Bronchial epithelial cell (primary cell): Measurements from ENCODE around the gene PTPRE. TPM values are rescaled to one million over a fixed set of nuclear protein-coding genes. Genes with fewer than 3 reads are reported as not detected.
A peak's percentile ranks its signal among the peaks of the same experiment; 100 is the strongest.

ENCODE experiments used
- DNase-seq: peaks from one replicate; pipeline ENCODE4 v3.0.0-alpha.2; 2010; ENCODE audit warnings: low read depth
- FAIRE-seq: peaks from 2 replicates; lab custom pipeline; 2011; peaks lifted over from hg19 to GRCh38; lab: Jason Lieb, UNC
- H3K27me3 ChIP-seq: 2 replicates; pipeline ENCODE4 v1.5.1; 2011; ENCODE audit warnings: low read length; ENCODE audit not compliant: control insufficient read depth, insufficient read depth
- H3K36me3 ChIP-seq: 2 replicates; pipeline ENCODE4 v1.5.1; 2011; ENCODE audit warnings: low read length; ENCODE audit not compliant: control insufficient read depth, insufficient read depth
- H3K4me3 ChIP-seq: 2 replicates; pipeline ENCODE4 v1.5.1; 2011; ENCODE audit warnings: mild to moderate bottlenecking, low read depth, low read length, control low read depth
- CTCF ChIP-seq: IDR thresholded peaks from 2 replicates; pipeline ENCODE4 v1.5.1; 2011; ENCODE audit warnings: mild to moderate bottlenecking, moderate library complexity, low read length, control low read depth, inconsistent platforms; ENCODE audit not compliant: insufficient read depth, severe bottlenecking
- total RNA-seq: library from RNA; depleted of rRNA; stranded (reverse); fragments of >200 nt; gene quantifications from 2 replicates; pipeline ENCODE4 v1.2.1, GENCODE V29; 2014

Gene PTPRE
- total RNA-seq, 1 donor from 2014 or later = 7.9 TPM

- H3K4me3 ChIP-seq = no peak overlapping the region
- DNase-seq (no peak), FAIRE-seq (no peak)
- H3K36me3 ChIP-seq = peaks cover 24% of the 10 kb centered on the region
- no peak for TF ChIP-seq CTCF
- no peaks in the 10 kb centered on the region for H3K27me3 ChIP-seq
These were observed 174.8 kb downstream of the PTPRE start for GRCh38 chr10:128081720-128082119.

- peaks cover 11% of the 10 kb centered on the region for H3K36me3 ChIP-seq
- no peak for TF ChIP-seq CTCF
- DNase-seq (no peak), FAIRE-seq (no peak)
- no peak overlapping the region for H3K4me3 ChIP-seq
- no peaks in the 10 kb centered on the region for H3K27me3 ChIP-seq
These were observed 176.4 kb downstream of the PTPRE start for GRCh38 chr10:128083191-128083895.

- no peak overlapping the region for H3K4me3 ChIP-seq
- no peak for TF ChIP-seq CTCF
- no peaks in the 10 kb centered on the region for H3K27me3 ChIP-seq
- H3K36me3 ChIP-seq = peaks cover 3% of the 10 kb centered on the region
- FAIRE-seq (no peak), DNase-seq (no peak)
These were observed 177.5 kb downstream of the PTPRE start for GRCh38 chr10:128084364-128084763.

- TF ChIP-seq CTCF = no peak
- peaks cover 3% of the 10 kb centered on the region for H3K36me3 ChIP-seq
- no peaks in the 10 kb centered on the region for H3K27me3 ChIP-seq
- no peak overlapping the region for H3K4me3 ChIP-seq
- DNase-seq = no peak
- no peak for FAIRE-seq
These were observed 178.1 kb downstream of the PTPRE start for GRCh38 chr10:128084991-128085390.

GRCh38 chr10:128086003-128086863, 179.3 kb downstream of the PTPRE start:
- Histone ChIP-seq H3K4me3 (no peak overlapping the region), H3K36me3 (peaks cover 2% of the 10 kb centered on the region), H3K27me3 (no peaks in the 10 kb centered on the region)
- no peak for FAIRE-seq
- no peak for TF ChIP-seq CTCF
- DNase-seq = peak; percentile 28
